HEK293T (cell line): ENCODE data around the gene FMNL1.

Experiments
- ARNT ChIP-seq: fragments of 450-650 bp; IDR thresholded peaks from 2 replicates; pipeline ENCODE4 v1.6.1; 2017; ENCODE audit warnings: mild to moderate bottlenecking
- BHLHE40 ChIP-seq: fragments of 450-650 bp; IDR thresholded peaks from 2 replicates; pipeline ENCODE4 v1.6.1; 2016; ENCODE audit warnings: mild to moderate bottlenecking, moderate library complexity, borderline replicate concordance
- FOXK2 ChIP-seq: fragments of 450-650 bp; IDR thresholded peaks from 2 replicates; pipeline ENCODE4 v1.6.1; 2016; ENCODE audit warnings: mild to moderate bottlenecking
- L3MBTL2 ChIP-seq: fragments of 450-650 bp; conservative IDR thresholded peaks from 2 replicates; pipeline ENCODE4 v1.6.1; 2016; ENCODE audit warnings: mild to moderate bottlenecking
- LEF1 ChIP-seq: fragments of 450-650 bp; IDR thresholded peaks from 2 replicates; pipeline ENCODE4 v1.6.1; 2017; ENCODE audit warnings: mild to moderate bottlenecking, borderline replicate concordance
- NFRKB ChIP-seq: fragments of 450-650 bp; IDR thresholded peaks from 2 replicates; pipeline ENCODE4 v1.6.1; 2016; ENCODE audit warnings: mild to moderate bottlenecking, moderate library complexity
- SP1 ChIP-seq: fragments of 450-650 bp; IDR thresholded peaks from 2 replicates; pipeline ENCODE4 v1.6.1; 2017

DNA sequence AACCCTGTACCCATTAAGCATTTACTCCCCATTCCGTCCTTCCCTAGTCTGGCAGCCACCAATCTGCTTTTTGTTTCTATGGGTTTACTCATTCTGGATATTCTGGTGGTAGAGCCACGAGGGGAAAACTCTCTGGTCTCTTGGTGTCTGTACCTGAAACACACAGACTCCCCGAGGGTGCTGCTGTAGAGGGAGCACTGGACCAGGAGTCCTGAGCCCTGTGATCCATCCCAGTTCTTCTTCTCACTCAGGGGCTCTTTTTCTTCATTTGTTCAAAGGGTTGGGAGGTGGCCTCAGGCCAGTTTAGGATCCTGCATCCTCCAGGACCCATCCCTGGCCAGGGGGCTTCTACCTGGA lies 45.9 kb upstream of the FMNL1 start:
- no peak for TF ChIP-seq ARNT
- no peak for TF ChIP-seq SP1
- no peak for TF ChIP-seq L3MBTL2
- no peak for TF ChIP-seq NFRKB
- TF ChIP-seq BHLHE40, result no peak
- no peak for TF ChIP-seq LEF1
- no peak for TF ChIP-seq FOXK2
